Measurements from ENCODE around the gene TMEM178B. TPM values are rescaled to one million over a fixed set of nuclear protein-coding genes. Genes with fewer than 3 reads are reported as not detected.

TMEM178B gene
- total and polyA plus RNA-seq, 2 experiments from 2014 or later = 0.39 to 0.46 TPM

DNA sequence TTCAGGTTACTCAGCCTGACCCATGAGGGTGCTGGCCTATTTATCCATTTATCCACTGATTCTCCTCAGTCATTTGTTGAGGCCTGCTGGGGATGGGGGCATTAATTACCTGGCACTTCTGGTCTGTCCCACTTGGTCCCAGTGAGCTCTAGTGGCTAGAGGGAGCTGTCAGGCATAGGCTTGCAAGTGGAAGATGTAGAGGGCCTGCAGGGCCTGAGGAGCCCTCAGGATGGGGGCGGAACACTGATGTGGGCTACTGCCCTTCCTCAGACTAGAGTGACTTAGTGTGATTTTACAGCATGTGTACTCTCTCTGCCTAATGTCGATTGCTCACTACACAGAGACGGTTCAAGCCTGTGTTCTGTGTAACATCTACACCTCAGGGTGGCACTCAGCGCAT lies 45.3 kb downstream of the TMEM178B start:
- H3K9me3 ChIP-seq (ENCODE audit: low read depth) = no peaks in the 10 kb centered on the region
- no peaks in the 10 kb centered on the region for H3K36me3 ChIP-seq
- H3K27me3 ChIP-seq = no peaks in the 10 kb centered on the region
- H3K27ac ChIP-seq = no peak overlapping the region
- no peak for DNase-seq (ENCODE audit: low read depth in 1 of 2, low spot score in 1 of 2)
- no peaks in the 10 kb centered on the region for H3K4me1 ChIP-seq (ENCODE audit: low read depth)
- TF ChIP-seq, protein P1, sequence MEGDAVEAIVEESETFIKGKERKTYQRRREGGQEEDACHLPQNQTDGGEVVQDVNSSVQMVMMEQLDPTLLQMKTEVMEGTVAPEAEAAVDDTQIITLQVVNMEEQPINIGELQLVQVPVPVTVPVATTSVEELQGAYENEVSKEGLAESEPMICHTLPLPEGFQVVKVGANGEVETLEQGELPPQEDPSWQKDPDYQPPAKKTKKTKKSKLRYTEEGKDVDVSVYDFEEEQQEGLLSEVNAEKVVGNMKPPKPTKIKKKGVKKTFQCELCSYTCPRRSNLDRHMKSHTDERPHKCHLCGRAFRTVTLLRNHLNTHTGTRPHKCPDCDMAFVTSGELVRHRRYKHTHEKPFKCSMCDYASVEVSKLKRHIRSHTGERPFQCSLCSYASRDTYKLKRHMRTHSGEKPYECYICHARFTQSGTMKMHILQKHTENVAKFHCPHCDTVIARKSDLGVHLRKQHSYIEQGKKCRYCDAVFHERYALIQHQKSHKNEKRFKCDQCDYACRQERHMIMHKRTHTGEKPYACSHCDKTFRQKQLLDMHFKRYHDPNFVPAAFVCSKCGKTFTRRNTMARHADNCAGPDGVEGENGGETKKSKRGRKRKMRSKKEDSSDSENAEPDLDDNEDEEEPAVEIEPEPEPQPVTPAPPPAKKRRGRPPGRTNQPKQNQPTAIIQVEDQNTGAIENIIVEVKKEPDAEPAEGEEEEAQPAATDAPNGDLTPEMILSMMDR (IDR thresholded peaks at IDR 0.05; ENCODE audit: low read depth, low read length) = no peak
- no peak overlapping the region for H3K4me3 ChIP-seq

DNA sequence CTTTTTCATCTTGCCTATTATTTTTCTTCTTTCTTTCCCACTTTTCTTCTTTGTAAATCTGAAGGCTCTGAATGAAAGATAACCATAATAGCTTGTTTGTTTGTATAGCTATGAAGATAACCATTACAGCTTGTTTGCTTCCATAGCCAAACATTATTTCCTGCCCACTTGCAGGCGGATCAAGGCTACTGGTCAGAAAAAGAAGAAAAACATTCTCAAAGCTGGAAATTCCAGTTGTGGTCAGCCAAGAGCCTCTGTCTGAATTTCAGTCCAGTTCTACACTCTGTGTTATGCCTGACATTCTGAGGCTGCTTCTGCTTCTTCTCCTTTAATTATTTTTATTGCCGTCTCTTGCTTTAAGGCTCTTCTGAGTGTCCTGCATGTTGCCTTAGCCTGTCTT lies 48.9 kb downstream of the TMEM178B start:
- H3K27me3 ChIP-seq = no peaks in the 10 kb centered on the region
- no peaks in the 10 kb centered on the region for H3K4me1 ChIP-seq (ENCODE audit: low read depth)
- H3K4me3 ChIP-seq = no peak overlapping the region
- no peaks in the 10 kb centered on the region for H3K9me3 ChIP-seq (ENCODE audit: low read depth)
- no peaks in the 10 kb centered on the region for H3K36me3 ChIP-seq
- H3K27ac ChIP-seq = no peak overlapping the region
- TF ChIP-seq, protein P1 (IDR thresholded peaks at IDR 0.05; ENCODE audit: low read depth, low read length) = no peak
- no peak for DNase-seq (ENCODE audit: low read depth in 1 of 2, low spot score in 1 of 2)

DNA sequence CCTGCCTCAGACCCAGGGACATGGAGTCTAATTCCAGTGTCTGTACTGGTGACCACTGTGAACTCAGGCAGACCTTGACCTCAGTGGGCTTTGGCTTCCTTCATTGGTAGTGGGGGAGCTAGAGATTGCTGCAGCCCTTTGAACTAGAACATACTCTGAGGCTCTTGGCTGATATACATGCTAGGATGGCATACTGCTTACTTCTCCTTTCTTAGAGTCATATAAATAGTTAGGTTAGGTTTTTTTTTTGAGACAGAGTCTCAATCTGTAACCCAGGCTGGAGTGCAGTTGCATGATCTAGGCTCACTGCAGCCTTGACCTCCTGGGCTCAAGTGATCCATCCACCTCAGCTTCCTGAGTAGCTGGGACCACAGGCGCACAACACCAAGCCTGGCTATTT lies 49.7 kb downstream of the TMEM178B start:
- Histone ChIP-seq H3K36me3 (no peaks in the 10 kb centered on the region), H3K4me1 (ENCODE audit: low read depth) (no peaks in the 10 kb centered on the region), H3K27ac (no peak overlapping the region), H3K4me3 (no peak overlapping the region), H3K9me3 (ENCODE audit: low read depth) (no peaks in the 10 kb centered on the region), H3K27me3 (no peaks in the 10 kb centered on the region)
- TF ChIP-seq, protein P1 (IDR thresholded peaks at IDR 0.05; ENCODE audit: low read depth, low read length) = no peak
- no peak for DNase-seq (ENCODE audit: low read depth in 1 of 2, low spot score in 1 of 2)

DNA sequence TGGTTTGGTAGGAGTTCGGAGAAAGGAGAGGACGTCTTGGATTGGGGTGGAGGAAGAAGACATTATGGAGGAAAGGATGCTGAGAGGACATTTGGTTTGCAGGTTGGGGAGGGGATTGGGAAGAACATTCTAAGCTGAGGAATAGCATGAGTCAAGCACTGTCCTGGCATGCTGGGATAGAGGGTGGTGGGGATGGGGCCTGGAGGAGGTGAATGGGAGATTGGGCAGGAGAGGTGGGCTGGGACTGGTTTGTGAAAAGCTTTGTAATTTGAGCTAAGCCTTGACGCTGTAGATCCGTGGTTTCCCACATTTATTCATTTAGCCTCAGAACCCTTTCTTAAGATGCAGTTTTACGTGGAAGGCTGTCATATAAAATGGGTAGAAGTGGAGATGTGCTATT lies 52.2 kb downstream of the TMEM178B start:
- Histone ChIP-seq H3K36me3 (no peaks in the 10 kb centered on the region), H3K27me3 (no peaks in the 10 kb centered on the region), H3K27ac (no peak overlapping the region), H3K9me3 (ENCODE audit: low read depth) (no peaks in the 10 kb centered on the region), H3K4me1 (ENCODE audit: low read depth) (no peaks in the 10 kb centered on the region), H3K4me3 (no peak overlapping the region)
- DNase-seq (ENCODE audit: low read depth in 1 of 2, low spot score in 1 of 2) = no peak
- TF ChIP-seq, protein P1 (IDR thresholded peaks at IDR 0.05; ENCODE audit: low read depth, low read length) = no peak

DNA sequence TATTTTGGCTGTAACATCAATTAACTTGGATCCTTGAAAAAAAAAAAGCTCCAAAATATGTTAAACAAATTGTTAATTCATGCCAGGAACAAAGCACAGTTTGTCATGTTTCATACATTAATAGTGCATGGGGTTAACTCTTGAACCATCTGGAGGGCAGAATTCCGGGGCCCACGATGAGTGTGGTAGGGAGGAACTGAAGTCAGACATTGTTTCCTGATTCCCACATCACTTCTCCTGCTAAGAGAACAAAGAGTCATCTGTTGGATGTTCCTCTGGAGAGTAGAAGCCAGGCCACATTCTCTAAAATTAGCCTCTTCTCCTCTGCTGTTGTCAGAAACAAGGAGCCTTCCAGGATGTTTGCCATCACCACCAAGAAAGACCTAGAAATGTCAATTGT lies 54.6 kb downstream of the TMEM178B start:
- H3K36me3 ChIP-seq = no peaks in the 10 kb centered on the region
- TF ChIP-seq, protein P1 (IDR thresholded peaks at IDR 0.05; ENCODE audit: low read depth, low read length) = no peak
- no peaks in the 10 kb centered on the region for H3K9me3 ChIP-seq (ENCODE audit: low read depth)
- no peaks in the 10 kb centered on the region for H3K27me3 ChIP-seq
- DNase-seq (ENCODE audit: low read depth in 1 of 2, low spot score in 1 of 2) = no peak
- no peak overlapping the region for H3K27ac ChIP-seq
- H3K4me1 ChIP-seq (ENCODE audit: low read depth) = no peaks in the 10 kb centered on the region
- H3K4me3 ChIP-seq = no peak overlapping the region

DNA sequence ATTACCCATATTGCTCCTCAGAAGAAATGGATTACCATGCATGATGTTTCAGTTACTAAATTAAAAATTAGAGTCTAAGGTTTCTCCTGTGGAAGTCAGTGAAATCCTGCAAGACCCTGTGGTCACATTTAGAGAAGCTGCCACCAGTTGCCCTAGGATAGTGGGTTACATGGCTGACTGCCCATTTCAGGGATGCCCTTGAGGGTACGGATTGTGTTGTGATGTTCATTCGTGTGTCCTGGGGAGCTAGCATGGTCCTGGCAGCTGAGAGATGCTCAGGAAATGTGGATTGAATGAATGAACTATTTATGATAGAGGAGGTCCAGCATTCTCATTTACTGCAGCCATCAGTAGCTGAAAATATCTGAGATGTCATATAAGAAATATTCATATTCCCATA lies 55.1 kb downstream of the TMEM178B start:
- H3K4me1 ChIP-seq (ENCODE audit: low read depth) = no peaks in the 10 kb centered on the region
- no peak overlapping the region for H3K27ac ChIP-seq
- TF ChIP-seq, protein P1 (IDR thresholded peaks at IDR 0.05; ENCODE audit: low read depth, low read length) = no peak
- H3K36me3 ChIP-seq = no peaks in the 10 kb centered on the region
- DNase-seq (ENCODE audit: low read depth in 1 of 2, low spot score in 1 of 2) = no peak
- H3K9me3 ChIP-seq (ENCODE audit: low read depth) = no peaks in the 10 kb centered on the region
- H3K4me3 ChIP-seq = no peak overlapping the region
- H3K27me3 ChIP-seq = no peaks in the 10 kb centered on the region

Data from cardiac muscle cell (in vitro differentiated cells and primary cell).